PC-3 (cell line): Measurements from ENCODE around the gene ABCD3. TPM values are rescaled to one million over a fixed set of nuclear protein-coding genes. Genes with fewer than 3 reads are reported as not detected.

Source experiments
- ATAC-seq: fragments of 200-7000 bp; cut with Tn5 transposase; 2 replicates; pipeline ENCODE4 v1.9.1; 2020; ENCODE audit warnings: mild to moderate bottlenecking, moderate library complexity
- BruUV-seq: library from RNA; stranded (reverse); fragments of 400-500 nt; replicated peaks from 2 replicates; lab custom pipeline; 2021; lab: Mats Ljungman, UMichigan
- CTCF ChIA-PET: fragments of 300-600 bp; sonication (Branson Sonifier 250); formaldehyde crosslinking; loops from one replicate; lab custom pipeline; 2022; ENCODE audit warnings: antibody characterized with exemption; lab: Charles Lee
- POLR2A ChIA-PET: fragments of 300-600 bp; sonication (Branson Sonifier 250); formaldehyde crosslinking; loops from one replicate; lab custom pipeline; 2022; ENCODE audit warnings: antibody characterized with exemption; ENCODE audit not compliant: unreplicated experiment; lab: Charles Lee
- DNase-seq: peaks from one replicate; pipeline ENCODE4 v3.0.0-alpha.2; 2015
- H2AFZ ChIP-seq: fragments of 300-600 bp; sonication (generic); 2 replicates; pipeline ENCODE4 v1.6.0; 2016; ENCODE audit warnings: antibody characterized with exemption, low read length
- H3F3A ChIP-seq: fragments of 300-600 bp; sonication (generic); one replicate; pipeline ENCODE4 v1.6.0; 2017; ENCODE audit warnings: antibody characterized with exemption, low read length, control low read depth, mild to moderate bottlenecking; ENCODE audit not compliant: unreplicated experiment
- H3K27ac ChIP-seq: fragments of 300-600 bp; sonication (generic); 2 replicates; pipeline ENCODE4 v1.5.1; 2016; ENCODE audit warnings: mild to moderate bottlenecking, low read length
- H3K27me3 ChIP-seq: fragments of 300-600 bp; sonication (generic); 2 replicates; pipeline ENCODE4 v1.6.1; 2016; ENCODE audit warnings: low read length, mixed read lengths
- H3K36me3 ChIP-seq: fragments of 300-600 bp; sonication (generic); 2 replicates; pipeline ENCODE4 v1.6.1; 2016; ENCODE audit warnings: low read depth, mixed run types, low read length, mixed read lengths
- H3K4me1 ChIP-seq: fragments of 300-600 bp; sonication (generic); 2 replicates; pipeline ENCODE4 v1.5.1; 2016; ENCODE audit warnings: low read length; ENCODE audit not compliant: insufficient read depth
- H3K4me2 ChIP-seq: fragments of 300-600 bp; sonication (generic); 2 replicates; pipeline ENCODE4 v1.6.0; 2016; ENCODE audit warnings: low read length
- H3K4me3 ChIP-seq: fragments of 300-600 bp; sonication (generic); 2 replicates; pipeline ENCODE4 v1.5.1; 2016; ENCODE audit warnings: mild to moderate bottlenecking, low read length, mixed read lengths
- H3K79me2 ChIP-seq: fragments of 300-600 bp; sonication (generic); 2 replicates; pipeline ENCODE4 v1.6.1; 2017; ENCODE audit warnings: low read length, mixed read lengths
- H3K9ac ChIP-seq: fragments of 300-600 bp; sonication (generic); 2 replicates; pipeline ENCODE4 v1.6.0; 2016; ENCODE audit warnings: mild to moderate bottlenecking, low read length
- H3K9me2 ChIP-seq: fragments of 300-600 bp; sonication (generic); replicated peaks from 2 replicates; pipeline ENCODE4 v1.6.1; 2016; ENCODE audit warnings: mixed run types, low read length, mixed read lengths
- H3K9me3 ChIP-seq: fragments of 300-600 bp; sonication (generic); 2 replicates; pipeline ENCODE4 v1.6.1; 2016; ENCODE audit warnings: low read length, mixed read lengths
- H4K20me1 ChIP-seq: fragments of 300-600 bp; sonication (generic); 2 replicates; pipeline ENCODE4 v1.6.1; 2016; ENCODE audit warnings: low read length, mixed read lengths
- CTCF ChIP-seq: fragments of 300-600 bp; sonication (generic); conservative IDR thresholded peaks from 2 replicates; pipeline ENCODE4 v1.5.1; 2017; ENCODE audit warnings: antibody characterized with exemption, low read depth, mild to moderate bottlenecking, low read length
- EZH2 ChIP-seq: fragments of 300-600 bp; sonication (generic); IDR thresholded peaks from one replicate; pipeline ENCODE4 v1.6.1; 2017; ENCODE audit warnings: antibody characterized with exemption, mild to moderate bottlenecking, low read length; ENCODE audit not compliant: unreplicated experiment
- EZH2phosphoT487 ChIP-seq: fragments of 300-600 bp; sonication (generic); IDR thresholded peaks from 2 replicates; pipeline ENCODE4 v1.6.1; 2018; ENCODE audit warnings: mild to moderate bottlenecking, antibody characterized with exemption, low read length, borderline replicate concordance
- intact Hi-C: fragments of 100-400 bp; cut with micrococcal nuclease; formaldehyde crosslinking; loops from 2 replicates; pipeline ENCODE4 v1.9.0; 2023
- total RNA-seq: library from RNA; depleted of rRNA; stranded (reverse); fragments of >200 nt; gene quantifications from 2 replicates; pipeline ENCODE4 v1.2.3, GENCODE V29; 2014

The ABCD3 gene
- total RNA-seq, 1 experiment from 2014 or later: 36.3 TPM

GRCh38 chr1:94528299-94528698, 110.1 kb downstream of the ABCD3 start:
- no peaks in the 10 kb centered on the region for H4K20me1 ChIP-seq
- no peaks in the 10 kb centered on the region for H3K9me3 ChIP-seq
- no peak overlapping the region for H3K27ac ChIP-seq
- H3K4me1 ChIP-seq: peaks cover 8% of the 10 kb centered on the region; the same call in 1 of the 2 replicates
- BruUV-seq: no TSS peak
- no peak overlapping the region for H3K9ac ChIP-seq
- H3K4me2 ChIP-seq: no peak overlapping the region
- ATAC-seq (no peak), DNase-seq (no peak)
- no peak overlapping the region for H2AFZ ChIP-seq
- H3K9me2 ChIP-seq: no peaks in the 10 kb centered on the region
- POLR2A ChIA-PET: no interaction called here
- no peaks in the 10 kb centered on the region for H3K36me3 ChIP-seq
- H3F3A ChIP-seq: no peaks in the 10 kb centered on the region
- 0 out of 2 replicates have a peak, but pooled peaks have one; percentile 12 for TF ChIP-seq CTCF
- no peak for TF ChIP-seq EZH2phosphoT487
- H3K27me3 ChIP-seq: no peaks in the 10 kb centered on the region
- CTCF ChIA-PET: no interaction called here
- H3K4me3 ChIP-seq: no peak overlapping the region
- intact Hi-C loops: no loop called here
- no peaks in the 10 kb centered on the region for H3K79me2 ChIP-seq

GRCh38 chr1:94528826-94529225, 110.6 kb downstream of the ABCD3 start:
- H3K79me2 ChIP-seq: no peaks in the 10 kb centered on the region
- ChIA-PET POLR2A (no interaction called here), CTCF (no interaction called here)
- H3K27me3 ChIP-seq: no peaks in the 10 kb centered on the region
- no peak for DNase-seq
- H3K4me3 ChIP-seq: no peak overlapping the region
- no peak overlapping the region for H3K9ac ChIP-seq
- no peaks in the 10 kb centered on the region for H3K9me3 ChIP-seq
- intact Hi-C loops: no loop called here
- no peak for TF ChIP-seq CTCF
- no peak for TF ChIP-seq EZH2phosphoT487
- TF ChIP-seq EZH2: no peak
- no peaks in the 10 kb centered on the region for H3K36me3 ChIP-seq
- BruUV-seq: no TSS peak
- H3K4me2 ChIP-seq: no peak overlapping the region
- H2AFZ ChIP-seq: no peak overlapping the region
- H3F3A ChIP-seq: no peaks in the 10 kb centered on the region
- ATAC-seq: no peak
- H3K4me1 ChIP-seq: peaks cover 8% of the 10 kb centered on the region; the same call in 1 of the 2 replicates
- H3K9me2 ChIP-seq: no peaks in the 10 kb centered on the region
- H4K20me1 ChIP-seq: no peaks in the 10 kb centered on the region
- H3K27ac ChIP-seq: no peak overlapping the region

GRCh38 chr1:94529416-94529815, 111.2 kb downstream of the ABCD3 start:
- 0 out of 2 replicates have a peak, but pooled peaks cover 3% of the 10 kb centered on the region for H3K36me3 ChIP-seq
- no TSS peak for BruUV-seq
- DNase-seq (no peak), ATAC-seq (no peak)
- H3K9ac ChIP-seq: no peak overlapping the region
- H3K4me2 ChIP-seq: no peak overlapping the region
- H2AFZ ChIP-seq: no peak overlapping the region
- intact Hi-C loops: no loop called here
- no peaks in the 10 kb centered on the region for H3F3A ChIP-seq
- H3K4me3 ChIP-seq: no peak overlapping the region
- no peaks in the 10 kb centered on the region for H3K27me3 ChIP-seq
- POLR2A ChIA-PET: no interaction called here
- H3K9me2 ChIP-seq: no peaks in the 10 kb centered on the region
- no peaks in the 10 kb centered on the region for H3K79me2 ChIP-seq
- H4K20me1 ChIP-seq: no peaks in the 10 kb centered on the region
- H3K4me1 ChIP-seq: peaks cover 10% of the 10 kb centered on the region; the same call in 1 of the 2 replicates
- CTCF ChIA-PET: no interaction called here
- no peaks in the 10 kb centered on the region for H3K9me3 ChIP-seq
- H3K27ac ChIP-seq: no peak overlapping the region
- no peak for TF ChIP-seq EZH2phosphoT487
- no peak for TF ChIP-seq CTCF
- TF ChIP-seq EZH2: no peak
